NCI-H2227 treated with DMSO at 0.1 percent for 48 hours (cell line): ENCODE measurements around the gene TOPBP1.
"Not testable (repeated sequence)": the region's sequence is repeated elsewhere in the genome, so short reads cannot be mapped to it uniquely, and the experiment has no call there.

Source experiments
- DNase-seq: peaks from one replicate; lab custom pipeline; 2025; lab: John Stamatoyannopoulos, UW

The TOPBP1 gene

DNA sequence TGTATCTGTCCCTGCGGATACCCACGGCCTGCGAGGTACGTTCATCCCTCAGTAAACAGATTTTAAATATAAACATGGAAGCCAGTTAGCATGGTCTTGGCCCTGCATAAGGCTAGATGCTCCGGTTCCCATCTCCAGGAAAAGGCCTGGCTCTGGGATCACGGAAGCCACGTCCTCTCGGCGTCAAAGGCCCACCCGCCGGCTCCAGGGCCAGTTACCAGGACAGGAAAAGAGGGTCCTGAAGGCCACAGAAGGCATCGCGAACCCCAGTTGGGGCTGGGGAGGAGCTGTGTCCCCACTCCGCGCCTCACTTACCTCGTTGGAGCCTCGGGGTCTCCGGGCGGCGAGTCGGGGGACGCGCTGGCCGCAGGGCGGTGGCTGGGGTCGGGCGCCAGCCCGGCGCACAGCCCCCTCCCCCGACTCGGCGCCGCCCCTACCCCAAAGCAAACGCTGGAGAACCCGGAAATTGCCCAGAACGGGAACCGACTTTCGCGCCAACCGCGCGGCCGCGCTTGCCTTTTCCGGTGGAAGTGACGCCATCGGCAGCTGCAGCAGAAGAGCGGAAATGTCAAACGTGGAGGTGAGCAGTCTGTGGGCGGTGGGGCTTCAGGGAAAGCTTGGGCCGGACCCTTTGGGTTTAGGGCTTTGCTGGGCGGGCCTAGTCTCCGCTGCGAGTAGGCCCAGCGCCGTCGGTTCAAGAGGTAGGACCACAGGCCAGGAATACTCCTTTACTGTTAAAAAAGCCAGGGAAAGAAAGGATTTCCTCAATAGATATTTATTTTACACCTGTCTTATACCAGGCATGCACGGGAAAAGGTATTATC, at the start of gene TOPBP1:
Gene TOPBP1 (minus strand): TSS at position 488 of the 824 bp plus-strand sequence. CDS start 814 bp downstream, outside the sequence.
- peak; percentile 76 for DNase-seq

- DNase-seq: no peak
Measured at GRCh38 chr3:133711013-133711412, 49.3 kb upstream of the TOPBP1 start.

DNA sequence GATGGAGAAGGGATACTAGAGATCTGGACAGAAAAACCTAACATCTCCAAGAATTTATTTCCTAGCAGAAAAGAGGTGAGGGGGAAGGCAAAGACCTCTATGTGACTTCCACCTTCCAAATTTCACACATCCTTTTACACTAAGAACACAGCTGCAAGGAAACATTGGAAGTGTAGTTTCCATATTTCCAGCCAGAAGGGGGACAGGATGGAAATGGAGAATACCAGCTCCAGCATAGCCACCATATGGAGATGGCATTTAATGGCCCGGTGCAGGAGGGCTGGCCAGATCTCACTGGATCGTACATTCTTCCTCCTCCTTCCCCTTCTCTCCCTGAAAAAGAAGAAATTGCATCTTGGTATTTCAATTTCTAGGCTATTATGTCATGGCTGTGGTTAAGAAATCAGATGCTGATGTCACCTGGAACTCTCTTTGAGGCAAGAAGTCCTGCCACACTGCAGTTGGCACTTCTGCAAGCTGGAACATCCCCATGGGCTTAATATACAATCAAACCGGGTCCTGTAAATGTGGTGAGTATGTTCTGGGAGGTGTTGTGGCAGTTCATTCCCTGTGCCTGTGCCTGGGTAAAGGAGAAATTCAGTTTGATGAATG, 47.5 kb upstream of the TOPBP1 start:
- DNase-seq: no peak

DNA sequence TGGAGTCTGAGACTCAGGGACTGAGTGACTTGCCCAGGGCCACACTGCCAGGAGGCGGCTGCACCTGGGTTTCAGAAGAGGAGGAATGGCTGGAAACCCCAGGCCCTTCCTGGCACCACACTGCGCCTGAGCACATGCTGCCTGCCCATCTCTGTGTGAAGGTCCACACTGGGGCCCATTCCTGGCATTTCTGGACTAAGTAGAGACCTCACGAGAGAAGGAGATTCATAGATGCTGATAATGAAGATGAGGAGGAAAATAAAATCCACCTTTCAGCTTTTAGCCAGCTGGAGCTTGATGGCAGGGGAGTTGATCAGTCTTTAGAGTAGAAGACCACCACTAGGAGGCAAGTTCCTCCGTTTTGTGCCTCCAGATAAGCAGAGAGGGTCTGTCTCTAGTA, 44.3 kb upstream of the TOPBP1 start:
- DNase-seq: no peak

GRCh38 chr3:133703915-133704314, 42.2 kb upstream of the TOPBP1 start:
- DNase-seq: no peak

DNA sequence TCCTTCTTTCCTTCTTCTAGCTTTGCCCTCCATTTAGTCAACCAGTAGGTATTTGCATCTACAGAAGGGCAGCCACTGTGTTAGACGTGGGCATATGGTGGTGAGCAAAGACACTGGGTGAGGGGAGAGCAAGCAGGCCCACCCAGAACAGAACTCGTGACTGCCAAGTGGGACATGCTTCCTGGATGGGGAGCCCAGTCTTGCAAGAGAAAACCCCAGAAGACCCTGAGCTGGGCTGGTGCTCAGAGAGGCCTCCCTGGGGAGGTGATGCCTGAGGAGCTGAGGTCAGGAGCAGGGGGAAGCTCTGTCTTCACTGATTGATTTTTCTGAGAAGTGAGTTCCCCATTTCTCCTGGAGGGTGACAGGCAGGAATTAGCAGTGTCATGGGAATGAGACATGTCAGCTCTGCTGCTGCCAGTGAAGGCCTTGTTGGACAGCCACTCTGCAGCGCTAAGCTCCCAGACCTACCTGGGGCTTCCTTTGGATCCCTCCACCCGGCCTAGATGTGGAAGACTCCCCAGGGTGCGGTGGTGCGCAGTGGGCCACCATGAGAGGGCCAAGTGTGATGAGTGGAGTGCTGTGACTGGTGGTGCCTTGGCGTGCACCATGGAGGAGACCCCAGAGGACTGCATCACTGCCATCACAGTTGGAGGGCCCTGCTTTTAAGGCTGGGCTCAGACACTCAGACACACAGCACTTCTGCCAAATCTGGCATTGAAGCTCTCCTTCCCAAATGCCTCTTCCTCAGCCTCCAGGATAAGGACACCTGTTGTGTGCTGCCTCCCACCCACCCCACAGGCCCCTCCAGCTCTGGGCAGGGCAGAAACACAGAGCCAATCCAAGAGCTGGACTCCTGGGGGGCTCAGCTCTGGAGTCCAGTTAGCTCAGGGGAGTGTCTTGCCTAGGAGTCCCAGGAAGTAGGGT, 40.0 kb upstream of the TOPBP1 start:
- no peak for DNase-seq

DNA sequence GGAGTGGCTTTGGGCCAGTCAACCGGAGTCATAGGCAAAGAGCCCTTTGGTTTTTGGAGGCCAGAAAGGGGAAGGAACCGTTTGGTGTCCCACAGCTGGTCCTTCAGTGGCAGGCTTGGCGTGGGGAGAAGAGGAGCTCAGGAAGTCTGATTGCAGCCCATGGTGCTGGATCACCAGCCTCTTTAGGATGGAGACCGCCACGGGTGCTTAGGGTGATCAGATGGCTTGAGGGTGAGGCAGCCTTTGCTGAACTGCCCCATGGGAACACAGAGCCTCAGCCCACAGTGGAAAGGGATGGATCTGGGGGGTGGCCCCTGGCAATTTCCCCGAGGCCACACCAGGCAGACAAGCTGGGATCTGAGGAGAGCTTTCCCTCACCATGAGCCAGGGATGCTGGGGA, 38.6 kb upstream of the TOPBP1 start:
- DNase-seq: no peak

- no peak for DNase-seq
Measured at GRCh38 chr3:133699903-133700302, 38.2 kb upstream of the TOPBP1 start.

- no peak for DNase-seq
Measured at GRCh38 chr3:133699467-133699866, 37.7 kb upstream of the TOPBP1 start.

DNA sequence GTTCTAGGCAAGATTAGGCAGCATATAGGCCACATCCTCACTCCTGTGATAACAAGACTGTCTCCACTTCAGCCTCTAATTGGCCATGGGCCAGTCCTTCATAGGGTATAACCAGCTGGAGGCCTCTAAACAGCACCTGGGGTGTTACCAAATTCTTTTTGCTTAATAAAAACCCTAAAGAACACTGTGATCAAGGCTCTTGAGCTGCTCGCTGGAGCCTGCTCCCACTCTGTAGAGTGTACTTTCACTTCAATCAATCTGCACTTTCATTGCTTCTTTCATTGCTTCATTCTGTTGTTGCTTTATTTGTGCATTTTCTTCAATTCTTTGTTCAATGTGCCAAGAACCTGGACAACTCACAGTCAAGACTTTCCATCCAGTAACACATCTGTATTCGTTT, 36.2 kb upstream of the TOPBP1 start:
- DNase-seq: no peak

DNA sequence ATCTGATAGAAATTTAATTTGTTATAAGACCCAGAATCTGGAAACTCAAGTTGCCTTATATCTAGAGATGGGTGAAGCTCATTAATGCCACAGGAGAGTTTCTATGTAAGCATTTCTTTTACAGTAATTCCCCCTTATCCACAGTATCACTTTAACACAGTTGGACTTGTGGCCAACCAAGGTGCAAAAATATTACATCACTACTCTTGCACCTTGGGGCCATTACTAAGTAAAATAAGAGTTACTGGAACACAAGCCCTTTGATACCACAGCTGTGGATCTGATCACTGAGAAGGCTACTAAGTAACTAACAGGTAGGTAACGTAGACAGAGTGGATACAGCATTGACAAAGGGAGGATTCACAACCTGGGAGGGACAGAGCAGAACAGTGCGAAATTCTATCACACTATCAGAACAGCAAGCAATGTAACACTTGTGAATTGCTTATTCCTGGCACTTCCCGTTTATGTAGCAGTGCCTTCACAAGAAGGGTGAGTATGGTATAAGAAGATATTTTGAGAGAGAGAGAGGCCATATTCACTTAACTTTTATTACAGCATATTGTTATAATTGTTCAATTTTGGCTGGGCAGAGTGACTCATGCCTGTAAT, 33.9 kb upstream of the TOPBP1 start:
- DNase-seq: no peak

DNA sequence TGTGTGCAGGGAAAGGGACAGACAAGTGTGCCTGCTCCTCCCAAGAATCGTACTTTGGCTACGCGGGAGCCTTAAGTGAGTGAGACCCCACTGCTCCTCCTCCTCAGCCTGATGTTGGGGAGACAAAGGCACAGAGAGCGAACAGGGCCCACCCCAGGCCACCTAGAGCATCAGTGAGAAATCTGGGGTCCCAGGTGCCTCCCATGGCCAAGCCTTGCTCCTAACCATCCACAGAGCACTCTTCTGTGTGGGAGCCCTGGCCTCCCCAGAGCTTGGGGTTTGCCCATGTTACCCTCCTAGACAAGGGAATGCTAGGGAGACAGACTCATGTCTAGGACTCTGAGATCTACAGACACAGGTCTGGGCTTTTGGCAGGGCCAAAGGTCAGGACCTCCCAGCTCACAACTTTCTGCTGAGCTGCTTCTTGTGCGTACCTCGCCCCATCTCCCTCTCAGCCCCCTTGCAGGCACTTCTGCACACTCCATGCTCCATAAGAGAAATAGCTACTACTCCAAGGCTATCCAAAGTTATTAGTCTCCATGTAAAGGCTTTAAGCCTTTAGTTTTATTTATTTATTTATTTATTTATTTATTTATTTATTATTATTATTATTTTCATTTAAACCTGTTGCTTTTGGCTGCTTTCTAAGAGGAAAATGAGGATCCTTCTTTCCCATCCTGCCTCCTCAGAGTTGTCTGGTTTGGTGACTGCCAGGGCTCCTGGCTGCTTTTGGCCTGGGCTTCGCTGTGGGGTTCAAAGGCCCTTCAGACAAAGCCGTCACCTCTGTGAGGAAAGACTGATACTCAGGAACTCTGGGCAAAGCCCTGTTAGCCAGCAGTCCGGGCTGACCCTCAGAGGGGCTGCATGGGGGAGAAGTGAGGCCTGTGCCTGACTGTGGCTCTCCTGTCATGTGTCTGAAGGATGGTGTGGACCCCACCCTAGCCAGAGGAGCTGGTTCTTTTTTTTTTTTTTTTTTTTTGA, 32.8 kb upstream of the TOPBP1 start:
- no peak for DNase-seq

DNA sequence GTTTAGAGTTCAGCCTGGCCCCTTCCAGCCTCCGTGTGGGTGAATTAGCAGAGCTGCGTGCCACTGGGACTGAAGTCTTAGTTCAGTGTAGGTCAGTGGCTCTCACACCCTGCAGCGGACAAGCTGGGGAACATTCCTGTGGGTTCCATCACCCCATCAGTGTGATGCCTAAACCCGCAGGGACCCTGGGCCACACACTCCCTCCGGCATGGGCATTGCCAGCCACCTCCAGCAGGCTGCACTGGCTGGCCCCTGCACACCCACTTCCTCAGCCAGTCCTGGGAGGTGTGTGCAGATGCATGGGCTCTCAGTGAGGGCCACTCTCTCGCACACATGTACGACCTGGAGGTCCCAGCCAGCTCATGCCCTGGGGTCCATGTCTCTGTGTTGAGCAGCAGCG, 32.1 kb upstream of the TOPBP1 start:
- DNase-seq: no peak

GRCh38 chr3:133692759-133693158, 31.0 kb upstream of the TOPBP1 start:
- DNase-seq: no peak

- no peak for DNase-seq
Measured at GRCh38 chr3:133691273-133692107, 29.7 kb upstream of the TOPBP1 start.

GRCh38 chr3:133677993-133678392, 16.3 kb upstream of the TOPBP1 start:
- DNase-seq: not testable (repeated sequence)

DNA sequence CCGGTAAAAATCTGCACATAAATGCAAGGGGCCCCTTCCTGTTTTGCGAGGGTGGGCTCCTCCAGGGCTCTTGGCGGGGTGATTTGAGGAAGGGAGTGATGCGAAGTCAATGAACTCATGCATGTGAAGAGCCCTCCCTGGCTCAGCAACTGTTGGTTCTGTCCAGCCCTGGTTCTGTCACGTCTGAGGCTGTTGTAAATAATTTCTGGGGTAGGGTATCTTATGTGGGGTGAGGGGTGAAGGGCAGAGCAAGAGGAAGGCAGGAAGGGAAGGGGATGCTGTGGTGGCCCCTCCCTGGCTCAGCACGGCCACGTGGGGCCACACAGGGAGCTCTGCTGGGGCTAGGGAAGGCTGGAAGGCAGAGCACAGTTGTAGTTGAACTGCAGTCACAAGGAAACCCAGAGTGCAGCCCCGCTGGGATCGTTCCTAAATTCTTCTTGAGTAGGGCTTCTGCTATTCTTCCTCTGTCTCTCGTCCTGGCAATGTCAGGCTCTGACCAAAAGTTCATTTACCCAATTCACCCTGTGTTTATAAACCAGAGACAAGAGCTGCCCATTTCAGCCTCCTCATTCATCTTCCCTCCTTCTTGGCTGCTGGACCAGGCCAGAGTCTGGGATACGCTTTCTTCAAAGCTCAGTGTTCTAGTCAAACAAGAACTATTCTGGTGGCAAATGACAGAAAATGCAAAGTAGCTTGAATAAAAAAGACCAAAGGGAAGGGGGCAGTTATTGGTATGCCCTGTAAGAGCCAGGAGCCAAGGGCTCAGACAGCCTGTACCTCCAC, 14.8 kb upstream of the TOPBP1 start:
- no peak for DNase-seq

DNA sequence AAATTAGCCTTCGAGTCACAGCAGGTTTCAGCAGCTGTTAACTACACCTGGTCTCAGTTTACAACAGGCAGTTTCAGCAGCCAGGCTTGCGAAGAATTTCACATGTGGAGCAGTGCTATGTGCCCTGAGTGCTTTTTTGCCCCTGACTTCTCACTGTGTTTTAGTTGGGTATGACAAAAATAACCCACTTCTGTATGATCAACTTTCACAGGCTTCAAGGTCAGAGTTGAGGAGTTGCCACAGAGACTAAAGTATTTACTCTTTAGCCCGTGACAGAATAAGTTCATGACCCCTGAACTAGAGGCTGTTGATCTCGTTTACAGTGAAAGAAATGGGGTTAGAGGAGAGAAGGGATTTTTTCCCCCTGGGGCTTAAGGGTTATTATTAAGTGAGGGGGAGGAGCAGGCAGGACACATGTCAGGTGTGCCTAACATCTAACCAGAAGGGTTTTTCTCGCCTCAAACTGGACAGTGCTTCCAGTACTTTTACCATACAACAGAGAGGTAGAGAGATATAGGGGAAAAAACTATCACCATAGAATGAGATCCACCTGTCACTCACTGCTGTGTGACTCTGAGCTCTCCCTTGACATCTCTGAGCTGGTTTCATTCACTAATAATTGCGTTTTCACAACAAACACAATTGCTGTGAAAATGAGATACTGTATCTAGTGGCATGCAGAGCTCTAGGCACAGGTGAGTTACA, 14.0 kb upstream of the TOPBP1 start:
- no peak for DNase-seq
